Measurements from ENCODE around the gene PERM1. TPM values are rescaled to one million over a fixed set of nuclear protein-coding genes. Genes with fewer than 3 reads are reported as not detected.
"Not testable (repeated sequence)": the region's sequence is repeated elsewhere in the genome, so short reads cannot be mapped to it uniquely, and the experiment has no call there.

PERM1 gene
- total RNA-seq, 1 experiment from 2014 or later: not detected

GRCh38 chr1:951364-951763 is 30.5 kb downstream of the PERM1 start:
- no peak for TF ChIP-seq CTCF (IDR thresholded peaks at IDR 0.05; ENCODE audit: unreplicated experiment)
- Mint-ChIP-seq H3K36me3 (ENCODE audit: insufficient read depth, unreplicated experiment) (peaks cover 68% of the 10 kb centered on the region), H3K9me3 (ENCODE audit: unreplicated experiment) (no peaks in the 10 kb centered on the region), H3K4me3 (ENCODE audit: unreplicated experiment) (no peak overlapping the region), H3K4me1 (ENCODE audit: insufficient read depth, unreplicated experiment) (no peaks in the 10 kb centered on the region), H3K27me3 (ENCODE audit: insufficient read depth, unreplicated experiment) (no peaks in the 10 kb centered on the region), H3K27ac (ENCODE audit: low read depth, unreplicated experiment) (no peak overlapping the region)
- DNase-seq (ENCODE audit: unreplicated experiment): no peak
- CTCF ChIA-PET: interaction anchor here (0.7 kb wide), 2 partner anchors 30 to 48 kb away, joined by 3 to 4 read pairs; no protein-coding TSS in a partner anchor
- intact Hi-C loops (cut with micrococcal nuclease): no loop called here
- POLR2A ChIA-PET: no interaction called here
- BruUV-seq (replicated peaks): no TSS peak

GRCh38 chr1:950881-951280 is 31.0 kb downstream of the PERM1 start:
- Mint-ChIP-seq H3K27ac (ENCODE audit: low read depth, unreplicated experiment) (no peak overlapping the region), H3K36me3 (ENCODE audit: insufficient read depth, unreplicated experiment) (peaks cover 71% of the 10 kb centered on the region), H3K27me3 (ENCODE audit: insufficient read depth, unreplicated experiment) (no peaks in the 10 kb centered on the region), H3K4me1 (ENCODE audit: insufficient read depth, unreplicated experiment) (no peaks in the 10 kb centered on the region), H3K9me3 (ENCODE audit: unreplicated experiment) (no peaks in the 10 kb centered on the region), H3K4me3 (ENCODE audit: unreplicated experiment) (no peak overlapping the region)
- ChIA-PET CTCF (no interaction called here), POLR2A (no interaction called here)
- no peak for TF ChIP-seq CTCF (IDR thresholded peaks at IDR 0.05; ENCODE audit: unreplicated experiment)
- no peak for DNase-seq (ENCODE audit: unreplicated experiment)
- intact Hi-C loops (cut with micrococcal nuclease): no loop called here
- no TSS peak for BruUV-seq (replicated peaks)

GRCh38 chr1:950268-950667 is 31.6 kb downstream of the PERM1 start:
- Mint-ChIP-seq H3K4me3 (ENCODE audit: unreplicated experiment) (no peak overlapping the region), H3K4me1 (ENCODE audit: insufficient read depth, unreplicated experiment) (no peaks in the 10 kb centered on the region), H3K27me3 (ENCODE audit: insufficient read depth, unreplicated experiment) (no peaks in the 10 kb centered on the region), H3K36me3 (ENCODE audit: insufficient read depth, unreplicated experiment) (peaks cover 65% of the 10 kb centered on the region), H3K9me3 (ENCODE audit: unreplicated experiment) (no peaks in the 10 kb centered on the region), H3K27ac (ENCODE audit: low read depth, unreplicated experiment) (no peak overlapping the region)
- intact Hi-C loops (cut with micrococcal nuclease): no loop called here
- no peak for DNase-seq (ENCODE audit: unreplicated experiment)
- no peak for TF ChIP-seq CTCF (IDR thresholded peaks at IDR 0.05; ENCODE audit: unreplicated experiment)
- POLR2A ChIA-PET: no interaction called here
- BruUV-seq (replicated peaks): no TSS peak
- CTCF ChIA-PET: no interaction called here

- intact Hi-C loops (cut with micrococcal nuclease): no loop called here
- no peaks in the 10 kb centered on the region for H3K4me1 Mint-ChIP-seq (ENCODE audit: insufficient read depth, unreplicated experiment)
Measured at GRCh38 chr1:947958-948357, 33.9 kb downstream of the PERM1 start.

GRCh38 chr1:946811-947210 is 35.1 kb downstream of the PERM1 start:
- H3K9me3 Mint-ChIP-seq (ENCODE audit: unreplicated experiment); intact Hi-C loops (cut with micrococcal nuclease); BruUV-seq (replicated peaks); DNase-seq (ENCODE audit: unreplicated experiment); H3K27me3 Mint-ChIP-seq (ENCODE audit: insufficient read depth, unreplicated experiment); H3K4me1 Mint-ChIP-seq (ENCODE audit: insufficient read depth, unreplicated experiment); H3K4me3 Mint-ChIP-seq (ENCODE audit: unreplicated experiment); CTCF ChIA-PET; H3K27ac Mint-ChIP-seq (ENCODE audit: low read depth, unreplicated experiment): not testable (repeated sequence)
- H3K36me3 Mint-ChIP-seq (ENCODE audit: insufficient read depth, unreplicated experiment): peaks cover 39% of the 10 kb centered on the region
- POLR2A ChIA-PET: interaction anchor here (0.6 kb wide), 1 partner anchor 12 kb away, joined by 3 read pairs; no protein-coding TSS in a partner anchor

More at GRCh38 chr1:947958-948357, 33.9 kb downstream of the PERM1 start:
- TF ChIP-seq CTCF (IDR thresholded peaks at IDR 0.05; ENCODE audit: unreplicated experiment): no peak
- H3K4me3 Mint-ChIP-seq (ENCODE audit: unreplicated experiment): no peak overlapping the region
- ChIA-PET CTCF (no interaction called here), POLR2A (no interaction called here)
- no peak for DNase-seq (ENCODE audit: unreplicated experiment)
- BruUV-seq (replicated peaks): no TSS peak
- H3K9me3 Mint-ChIP-seq (ENCODE audit: unreplicated experiment): no peaks in the 10 kb centered on the region
- H3K36me3 Mint-ChIP-seq (ENCODE audit: insufficient read depth, unreplicated experiment): peaks cover 51% of the 10 kb centered on the region
- H3K27ac Mint-ChIP-seq (ENCODE audit: low read depth, unreplicated experiment): no peak overlapping the region
- H3K27me3 Mint-ChIP-seq (ENCODE audit: insufficient read depth, unreplicated experiment): no peaks in the 10 kb centered on the region
